WTC11 (cell line): ENCODE measurements around the gene CD302. TPM values are rescaled to one million over a fixed set of nuclear protein-coding genes. Genes with fewer than 3 reads are reported as not detected.

ENCODE experiments used
- ATAC-seq: fragments of 200-7000 bp; cut with Tn5 transposase; 2 replicates; pipeline ENCODE4 v1.10.0; 2021; ENCODE audit warnings: mild to moderate bottlenecking, moderate library complexity
- CTCF ChIA-PET: fragments of 300-600 bp; sonication (Branson Sonifier 250); formaldehyde crosslinking; loops from one replicate; lab custom pipeline; 2021; ENCODE audit warnings: antibody characterized with exemption; lab: Charles Lee
- POLR2A ChIA-PET: fragments of 350-600 bp; sonication (Branson Sonifier 250); formaldehyde crosslinking; loops from one replicate; lab custom pipeline; 2021; ENCODE audit warnings: antibody characterized with exemption; lab: Charles Lee
- DNase-seq: peaks from one replicate; pipeline ENCODE4 v3.0.0; 2021; ENCODE audit warnings: low spot score
- H3K27ac Mint-ChIP-seq: 2 replicates; pipeline ENCODE4 v1.8.0; 2021; ENCODE audit warnings: mixed read lengths
- H3K27me3 Mint-ChIP-seq: 2 replicates; pipeline ENCODE4 v1.8.0; 2021; ENCODE audit warnings: low read depth, mild to moderate bottlenecking, moderate library complexity, mixed read lengths
- H3K36me3 Mint-ChIP-seq: 2 replicates; pipeline ENCODE4 v1.8.0; 2021; ENCODE audit warnings: mixed read lengths
- H3K4me1 Mint-ChIP-seq: 2 replicates; pipeline ENCODE4 v1.8.0; 2022; ENCODE audit warnings: mixed read lengths
- H3K4me3 Mint-ChIP-seq: 2 replicates; pipeline ENCODE4 v1.8.0; 2021; ENCODE audit warnings: mild to moderate bottlenecking, moderate library complexity, mixed read lengths
- H3K9me3 Mint-ChIP-seq: 2 replicates; pipeline ENCODE4 v1.8.0; 2021; ENCODE audit warnings: mixed read lengths
- AFF4 ChIP-seq: sonication (generic); formaldehyde crosslinking; IDR thresholded peaks from 2 replicates; pipeline ENCODE4 v1.8.1; 2023; ENCODE audit warnings: mild to moderate bottlenecking, missing genetic modification reagents, borderline replicate concordance
- ATF2 ChIP-seq: sonication (generic); formaldehyde crosslinking; IDR thresholded peaks from 2 replicates; pipeline ENCODE4 v1.8.1; 2022; ENCODE audit warnings: low read depth, missing genetic modification reagents, borderline replicate concordance
- ETV6 ChIP-seq: sonication (generic); formaldehyde crosslinking; IDR thresholded peaks from 2 replicates; pipeline ENCODE4 v1.8.1; 2022; ENCODE audit warnings: mild to moderate bottlenecking, missing genetic modification reagents
- GABPB1 ChIP-seq: sonication (generic); formaldehyde crosslinking; IDR thresholded peaks from 2 replicates; pipeline ENCODE4 v1.8.1; 2023; ENCODE audit warnings: mild to moderate bottlenecking, missing genetic modification reagents
- GRHL2 ChIP-seq: fragments of 250-450 bp; sonication (Bioruptor Pico); IDR thresholded peaks from 2 replicates; pipeline ENCODE4 v1.8.0; 2022; ENCODE audit warnings: mild to moderate bottlenecking, moderate library complexity; ENCODE audit not compliant: insufficient replicate concordance, severe bottlenecking
- MAX ChIP-seq: sonication (generic); formaldehyde crosslinking; IDR thresholded peaks from 2 replicates; pipeline ENCODE4 v1.8.0; 2022; ENCODE audit warnings: mild to moderate bottlenecking, missing genetic modification reagents
- MLX ChIP-seq: sonication (generic); formaldehyde crosslinking; IDR thresholded peaks from 2 replicates; pipeline ENCODE4 v1.8.1; 2023; ENCODE audit warnings: mild to moderate bottlenecking, missing genetic modification reagents, moderate library complexity
- NR1H2 ChIP-seq: sonication (generic); formaldehyde crosslinking; IDR thresholded peaks from 2 replicates; pipeline ENCODE4 v1.9.0; 2021; ENCODE audit warnings: mild to moderate bottlenecking, moderate library complexity, missing genetic modification reagents
- OVOL2 ChIP-seq: fragments of 250-450 bp; sonication (Bioruptor Pico); IDR thresholded peaks from 2 replicates; pipeline ENCODE4 v1.9.0; 2021; ENCODE audit warnings: mild to moderate bottlenecking, borderline replicate concordance
- PREB ChIP-seq: sonication (generic); formaldehyde crosslinking; IDR thresholded peaks from 2 replicates; pipeline ENCODE4 v1.8.1; 2022; ENCODE audit warnings: mild to moderate bottlenecking, missing genetic modification reagents, moderate library complexity, borderline replicate concordance
- RORB ChIP-seq: fragments of 250-450 bp; sonication (Bioruptor Pico); IDR thresholded peaks from 2 replicates; pipeline ENCODE4 v1.9.0; 2021; ENCODE audit warnings: mild to moderate bottlenecking
- SOX15 ChIP-seq: fragments of 250-450 bp; sonication (Bioruptor Pico); IDR thresholded peaks from 2 replicates; pipeline ENCODE4 v1.9.0; 2021; ENCODE audit warnings: mild to moderate bottlenecking
- TCF7 ChIP-seq: sonication (generic); formaldehyde crosslinking; IDR thresholded peaks from 2 replicates; pipeline ENCODE4 v1.8.0; 2022; ENCODE audit warnings: mild to moderate bottlenecking, low read depth, missing genetic modification reagents, moderate library complexity
- USF1 ChIP-seq: sonication (generic); formaldehyde crosslinking; IDR thresholded peaks from 2 replicates; pipeline ENCODE4 v1.8.0; 2022; ENCODE audit warnings: mild to moderate bottlenecking, missing genetic modification reagents
- ZNF232 ChIP-seq: sonication (generic); formaldehyde crosslinking; IDR thresholded peaks from 2 replicates; pipeline ENCODE4 v1.8.0; 2022; ENCODE audit warnings: mild to moderate bottlenecking, missing genetic modification reagents
- ZNF263 ChIP-seq: sonication (generic); formaldehyde crosslinking; IDR thresholded peaks from 2 replicates; pipeline ENCODE4 v1.8.1; 2022; ENCODE audit warnings: low read depth, mild to moderate bottlenecking, moderate library complexity, missing genetic modification reagents
- ZNF416 ChIP-seq: fragments of 250-450 bp; sonication (Bioruptor Pico); IDR thresholded peaks from 2 replicates; pipeline ENCODE4 v1.9.0; 2021; ENCODE audit warnings: mild to moderate bottlenecking, inconsistent platforms
- ZNF671 ChIP-seq: fragments of 250-450 bp; sonication (Bioruptor Pico); IDR thresholded peaks from 2 replicates; pipeline ENCODE4 v1.8.0; 2021; ENCODE audit warnings: mild to moderate bottlenecking
- ZSCAN18 ChIP-seq: fragments of 250-450 bp; sonication (Bioruptor Pico); IDR thresholded peaks from 2 replicates; pipeline ENCODE4 v2.1.2; 2022; ENCODE audit warnings: mild to moderate bottlenecking, moderate library complexity
- total RNA-seq: library from RNA; stranded (reverse); gene quantifications from 3 replicates; pipeline ENCODE4 v1.2.3, GENCODE V29; 2021

The CD302 gene
- total RNA-seq, 1 experiment from 2014 or later: 1.4 TPM

- no peak for DNase-seq
- ChIA-PET POLR2A (no interaction called here), CTCF (interaction anchor here (0.6 to 1.0 kb wide), 3 partner anchors 47 to 266 kb away, joined by 3 to 5 read pairs (median 3); no protein-coding TSS in a partner anchor)
- H3K4me3 Mint-ChIP-seq: no peak overlapping the region
- H3K27ac Mint-ChIP-seq: no peak overlapping the region
- TF ChIP-seq TCF7: no peak
- no peaks in the 10 kb centered on the region for H3K36me3 Mint-ChIP-seq
- no peak for ATAC-seq
- H3K27me3 Mint-ChIP-seq: peaks cover 27% of the 10 kb centered on the region
- 0 out of 2 replicates have a peak, but pooled peaks cover 6% of the 10 kb centered on the region for H3K4me1 Mint-ChIP-seq
- H3K9me3 Mint-ChIP-seq: no peaks in the 10 kb centered on the region
These were observed 4.7 kb upstream of the CD302 start for GRCh38 chr2:159802673-159803072.

GRCh38 chr2:159799833-159800232 is 1.8 kb upstream of the CD302 start:
- H3K9me3 Mint-ChIP-seq: no peaks in the 10 kb centered on the region
- peaks cover 52% of the 10 kb centered on the region for H3K27me3 Mint-ChIP-seq
- H3K4me3 Mint-ChIP-seq: no peak overlapping the region
- ATAC-seq: no peak
- POLR2A ChIA-PET: no interaction called here
- no peak overlapping the region for H3K27ac Mint-ChIP-seq
- TF ChIP-seq AFF4 (CRISPR knock-in tag) (no peak), ZNF671 (CRISPR knock-in tag) (no peak), ZNF416 (CRISPR knock-in tag) (no peak), GABPB1 (CRISPR knock-in tag) (peak; percentile 94), ATF2 (CRISPR knock-in tag) (no peak), MLX (no peak), SOX15 (CRISPR knock-in tag) (no peak)
- no peaks in the 10 kb centered on the region for H3K36me3 Mint-ChIP-seq
- no peak for DNase-seq
- CTCF ChIA-PET: interaction anchor here (1.3 kb wide), 1 partner anchor 44 kb away, joined by 3 read pairs; no protein-coding TSS in a partner anchor
- H3K4me1 Mint-ChIP-seq: peaks cover 27% of the 10 kb centered on the region

GRCh38 chr2:159798376-159798725 is 343 bp upstream of the CD302 start:
- H3K4me3 Mint-ChIP-seq: peak overlapping the region; percentile 61
- no peaks in the 10 kb centered on the region for H3K36me3 Mint-ChIP-seq
- DNase-seq: no peak

More at GRCh38 chr2:159798376-159798725, 343 bp upstream of the CD302 start:
- no peak for ATAC-seq
- TF ChIP-seq GABPB1 (CRISPR knock-in tag) (no peak), ZSCAN18 (no peak), ZNF232 (CRISPR knock-in tag) (no peak), TCF7 (no peak), MAX (CRISPR knock-in tag) (no peak), RORB (no peak), GRHL2 (no peak), NR1H2 (no peak), USF1 (CRISPR knock-in tag) (no peak), ETV6 (CRISPR knock-in tag) (no peak), OVOL2 (CRISPR knock-in tag) (no peak), PREB (CRISPR knock-in tag) (no peak), ZNF263 (CRISPR knock-in tag) (no peak)
- peaks cover 52% of the 10 kb centered on the region for H3K27me3 Mint-ChIP-seq
- H3K4me1 Mint-ChIP-seq: peaks cover 27% of the 10 kb centered on the region
- ChIA-PET CTCF (no interaction called here), POLR2A (no interaction called here)
- no peak overlapping the region for H3K27ac Mint-ChIP-seq
- H3K9me3 Mint-ChIP-seq: no peaks in the 10 kb centered on the region
